Prostate gland (tissue), 2 donors: Measurements from ENCODE around the gene UBE2E1. TPM values are rescaled to one million over a fixed set of nuclear protein-coding genes. Genes with fewer than 3 reads are reported as not detected.
"Not testable (repeated sequence)": the region's sequence is repeated elsewhere in the genome, so short reads cannot be mapped to it uniquely, and the experiment has no call there.

Experiments
- DNase-seq: peaks from one replicate; pipeline ENCODE4 v3.0.0-alpha.2; 2019; ENCODE audit warnings: low spot score
- H3K27ac ChIP-seq, 2 donors: fragments of 200-600 bp; sonication (generic); 2 replicates each; pipeline ENCODE4 v1.5.1; 2017 to 2019
- H3K27me3 ChIP-seq: fragments of 200-600 bp; sonication (generic); replicated peaks from 2 replicates; pipeline ENCODE4 v1.5.1; 2019; ENCODE audit not compliant: insufficient read depth
- H3K36me3 ChIP-seq, 2 donors: fragments of 200-600 bp; sonication (generic); 1 replicate in 1 of 2; 2 replicates in 1 of 2; pipeline versions ENCODE4 v1.5.1 to v1.8.1; 2017 to 2019
- H3K4me1 ChIP-seq: fragments of 200-600 bp; sonication (generic); replicated peaks from 2 replicates; pipeline ENCODE4 v1.5.1; 2019
- H3K4me3 ChIP-seq, 2 donors: fragments of 200-600 bp; sonication (generic); 2 replicates each; pipeline ENCODE4 v1.5.1; 2017 to 2019
- H3K9me3 ChIP-seq: fragments of 200-600 bp; sonication (generic); 2 replicates; pipeline ENCODE4 v1.5.1; 2017
- POLR2A ChIP-seq: fragments of 450-650 bp; IDR thresholded peaks from one replicate; pipeline ENCODE4 v1.6.1; 2016; ENCODE audit warnings: antibody characterized with exemption, mild to moderate bottlenecking
- POLR2AphosphoS5 ChIP-seq: sonication (generic); formaldehyde crosslinking; IDR thresholded peaks from one replicate; pipeline ENCODE4 v1.6.1; 2017; ENCODE audit warnings: antibody characterized with exemption
- WGBS: methylation state at CpG from one replicate; pipeline ENCODE4 v1.1.5; 2018; 5-methylcytosine and 5-hydroxymethylcytosine counted together
- intact Hi-C: fragments of 100-400 bp; cut with DNase I; formaldehyde crosslinking; loops from one replicate; pipeline ENCODE4 v1.14.2; 2022
- total RNA-seq, 2 donors: library from RNA; depleted of rRNA; stranded (reverse); fragments of >200 nt; gene quantifications; one replicate each; pipeline ENCODE4 v1.1.0, GENCODE V29; 2016
- TF ChIP-seq, protein P1 (sequence below), 4 experiments: fragments of 200-600 bp in 2 of 4; fragments of 450-650 bp in 2 of 4; sonication (generic) in 2 of 4; IDR thresholded peaks; 1 replicate in 3 of 4; 2 replicates in 1 of 4; pipeline ENCODE4 v1.5.1; 2016 to 2019; ENCODE audit warnings: antibody characterized with exemption in 4 of 4, mild to moderate bottlenecking in 2 of 4, moderate library complexity in 2 of 4

The UBE2E1 gene
- total RNA-seq, 2 donors from 2014 or later, result 77.8 to 92.1 TPM

DNA sequence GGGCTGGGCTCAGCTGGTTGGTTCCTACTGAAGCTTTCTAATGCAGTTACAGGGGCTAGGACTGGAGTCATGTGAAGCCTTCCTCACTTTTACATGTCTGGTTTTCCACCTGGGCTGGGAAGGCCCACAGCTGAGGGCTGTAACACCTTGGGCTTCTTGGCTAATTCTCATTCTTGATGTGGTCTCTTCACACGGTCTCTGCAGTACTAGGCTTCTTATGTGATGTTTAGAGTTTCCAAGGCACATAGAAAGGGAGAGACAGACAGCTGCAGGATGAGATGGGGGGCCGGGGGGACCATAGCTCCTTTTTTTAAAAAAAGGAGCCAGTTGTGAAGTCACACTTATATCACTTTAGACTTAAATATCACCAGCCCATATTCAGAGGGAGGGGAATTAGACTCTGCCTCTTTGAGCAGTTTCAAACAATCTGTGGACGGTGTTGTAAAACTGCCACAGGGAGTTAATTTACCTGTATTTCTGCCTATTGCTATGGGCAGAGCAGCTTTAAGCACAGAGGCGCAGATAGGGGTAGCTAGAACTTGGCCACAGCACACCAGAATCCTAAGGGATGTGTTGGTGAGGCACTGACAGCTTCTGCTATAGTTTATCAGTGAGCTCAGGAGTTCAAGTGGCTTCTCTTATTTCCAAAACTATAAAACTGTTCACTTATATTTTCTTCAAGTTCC is 64.4 kb downstream of the UBE2E1 start:
- no peak for DNase-seq
- Histone ChIP-seq H3K36me3 (no peaks in the 10 kb centered on the region), H3K27me3 (no peaks in the 10 kb centered on the region), H3K9me3 (no peaks in the 10 kb centered on the region), H3K4me1 (no peaks in the 10 kb centered on the region), H3K27ac (no peak overlapping the region), H3K4me3 (no peak overlapping the region)
- WGBS, result 85% methylated on average over 4 of the region's 4 CpGs
- TF ChIP-seq POLR2AphosphoS5 (no peak), POLR2A (no peak)
- TF ChIP-seq, protein P1, sequence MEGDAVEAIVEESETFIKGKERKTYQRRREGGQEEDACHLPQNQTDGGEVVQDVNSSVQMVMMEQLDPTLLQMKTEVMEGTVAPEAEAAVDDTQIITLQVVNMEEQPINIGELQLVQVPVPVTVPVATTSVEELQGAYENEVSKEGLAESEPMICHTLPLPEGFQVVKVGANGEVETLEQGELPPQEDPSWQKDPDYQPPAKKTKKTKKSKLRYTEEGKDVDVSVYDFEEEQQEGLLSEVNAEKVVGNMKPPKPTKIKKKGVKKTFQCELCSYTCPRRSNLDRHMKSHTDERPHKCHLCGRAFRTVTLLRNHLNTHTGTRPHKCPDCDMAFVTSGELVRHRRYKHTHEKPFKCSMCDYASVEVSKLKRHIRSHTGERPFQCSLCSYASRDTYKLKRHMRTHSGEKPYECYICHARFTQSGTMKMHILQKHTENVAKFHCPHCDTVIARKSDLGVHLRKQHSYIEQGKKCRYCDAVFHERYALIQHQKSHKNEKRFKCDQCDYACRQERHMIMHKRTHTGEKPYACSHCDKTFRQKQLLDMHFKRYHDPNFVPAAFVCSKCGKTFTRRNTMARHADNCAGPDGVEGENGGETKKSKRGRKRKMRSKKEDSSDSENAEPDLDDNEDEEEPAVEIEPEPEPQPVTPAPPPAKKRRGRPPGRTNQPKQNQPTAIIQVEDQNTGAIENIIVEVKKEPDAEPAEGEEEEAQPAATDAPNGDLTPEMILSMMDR (IDR thresholded peaks at IDR 0.05), result no peak
- intact Hi-C loops, result no loop called here

DNA sequence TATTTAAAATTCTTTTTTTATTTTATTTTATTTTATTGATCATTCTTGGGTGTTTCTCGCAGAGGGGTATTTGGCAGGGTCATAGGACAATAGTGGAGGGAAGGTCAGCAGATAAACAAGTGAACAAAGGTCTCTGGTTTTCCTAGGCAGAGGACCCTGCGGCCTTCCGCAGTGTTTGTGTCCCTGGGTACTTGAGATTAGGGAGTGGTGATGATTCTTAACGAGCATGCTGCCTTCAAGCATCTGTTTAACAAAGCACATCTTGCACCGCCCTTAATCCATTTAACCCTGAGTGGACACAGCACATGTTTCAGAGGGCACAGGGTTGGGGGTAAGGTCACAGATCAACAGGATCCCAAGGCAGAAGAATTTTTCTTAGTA is 64.9 kb downstream of the UBE2E1 start:
- H3K27ac ChIP-seq, H3K4me1 ChIP-seq, intact Hi-C loops, H3K27me3 ChIP-seq, H3K36me3 ChIP-seq, H3K9me3 ChIP-seq, DNase-seq, H3K4me3 ChIP-seq: not testable (repeated sequence)
- WGBS, result 92% methylated on average over 1 of the region's 5 CpGs

DNA sequence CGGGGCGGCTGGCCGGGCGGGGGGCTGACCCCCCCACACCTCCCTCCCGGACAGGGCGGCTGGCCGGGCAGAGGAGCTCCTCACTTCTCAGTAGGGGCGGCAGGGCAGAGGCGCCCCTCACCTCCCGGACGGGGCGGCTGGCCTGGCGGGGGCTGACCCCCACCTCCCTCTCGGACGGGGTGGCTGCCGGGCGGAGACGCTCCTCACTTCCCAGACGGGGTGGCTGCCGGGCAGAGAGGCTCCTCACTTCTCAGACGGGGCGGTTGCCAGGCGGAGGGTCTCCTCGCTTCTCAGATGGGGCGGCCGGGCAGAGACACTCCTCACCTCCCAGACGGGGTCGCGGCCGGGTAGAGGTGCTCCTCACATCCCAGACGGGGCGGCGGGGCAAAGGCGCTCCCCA is 65.6 kb downstream of the UBE2E1 start:
- H3K4me3 ChIP-seq, H3K9me3 ChIP-seq, H3K36me3 ChIP-seq, H3K4me1 ChIP-seq, DNase-seq, intact Hi-C loops, H3K27me3 ChIP-seq, H3K27ac ChIP-seq: not testable (repeated sequence)
- WGBS, result no CpG with 5 or more reads among the region's 34 CpGs

DNA sequence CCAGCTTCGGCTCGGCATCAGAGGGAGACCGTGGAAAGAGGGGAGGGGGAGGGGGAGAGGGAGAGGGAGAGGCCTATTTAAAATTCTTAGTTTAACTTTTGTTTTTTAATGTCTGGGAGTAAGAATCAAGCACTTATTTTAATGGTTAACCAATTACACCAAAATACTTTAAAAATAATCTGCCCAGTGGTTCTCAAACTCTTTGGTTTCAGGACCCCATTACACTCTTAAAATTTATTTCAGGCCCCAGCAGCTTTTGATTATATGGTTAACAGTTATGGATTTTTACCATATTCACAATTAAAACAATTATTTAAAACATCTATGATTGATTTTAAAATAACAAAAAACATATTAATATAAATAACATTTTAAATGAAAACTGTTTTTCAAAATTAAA is 66.6 kb downstream of the UBE2E1 start:
- TF ChIP-seq, protein P1 (IDR thresholded peaks at IDR 0.05), result no peak
- TF ChIP-seq POLR2AphosphoS5 (no peak), POLR2A (no peak)
- intact Hi-C loops, result no loop called here
- Histone ChIP-seq H3K36me3 (no peaks in the 10 kb centered on the region), H3K4me1 (no peaks in the 10 kb centered on the region), H3K27ac (no peak overlapping the region), H3K27me3 (no peaks in the 10 kb centered on the region), H3K4me3 (no peak overlapping the region), H3K9me3 (no peaks in the 10 kb centered on the region)
- 100% methylated on average over 3 of the region's 3 CpGs for WGBS
- no peak for DNase-seq

DNA sequence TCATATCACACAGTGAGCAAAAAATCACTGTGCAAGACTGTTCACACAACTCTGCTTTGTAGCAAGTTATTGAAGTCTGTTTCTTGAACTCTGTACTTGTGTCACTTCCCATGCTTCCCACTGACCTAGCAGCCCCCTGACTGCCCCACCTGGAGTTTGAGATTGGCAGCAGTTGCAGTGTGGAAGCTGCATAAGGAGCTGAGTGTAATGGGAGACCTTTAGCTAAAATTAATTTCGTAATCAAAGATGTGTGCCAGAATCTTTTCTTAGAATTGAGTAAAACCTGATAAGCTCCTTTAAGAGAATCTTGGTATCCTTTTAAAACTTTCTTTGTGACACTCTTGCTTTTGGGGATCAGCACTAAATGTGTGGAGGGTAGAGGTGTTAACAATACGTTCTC is 68.2 kb downstream of the UBE2E1 start:
- Histone ChIP-seq H3K36me3 (no peaks in the 10 kb centered on the region), H3K4me3 (no peak overlapping the region), H3K4me1 (no peaks in the 10 kb centered on the region), H3K27me3 (no peaks in the 10 kb centered on the region), H3K27ac (no peak overlapping the region), H3K9me3 (no peaks in the 10 kb centered on the region)
- 33% methylated on average over 2 of the region's 2 CpGs for WGBS
- no peak for DNase-seq
- TF ChIP-seq POLR2A (no peak), POLR2AphosphoS5 (no peak)
- TF ChIP-seq, protein P1 (IDR thresholded peaks at IDR 0.05), result no peak
- intact Hi-C loops, result no loop called here

DNA sequence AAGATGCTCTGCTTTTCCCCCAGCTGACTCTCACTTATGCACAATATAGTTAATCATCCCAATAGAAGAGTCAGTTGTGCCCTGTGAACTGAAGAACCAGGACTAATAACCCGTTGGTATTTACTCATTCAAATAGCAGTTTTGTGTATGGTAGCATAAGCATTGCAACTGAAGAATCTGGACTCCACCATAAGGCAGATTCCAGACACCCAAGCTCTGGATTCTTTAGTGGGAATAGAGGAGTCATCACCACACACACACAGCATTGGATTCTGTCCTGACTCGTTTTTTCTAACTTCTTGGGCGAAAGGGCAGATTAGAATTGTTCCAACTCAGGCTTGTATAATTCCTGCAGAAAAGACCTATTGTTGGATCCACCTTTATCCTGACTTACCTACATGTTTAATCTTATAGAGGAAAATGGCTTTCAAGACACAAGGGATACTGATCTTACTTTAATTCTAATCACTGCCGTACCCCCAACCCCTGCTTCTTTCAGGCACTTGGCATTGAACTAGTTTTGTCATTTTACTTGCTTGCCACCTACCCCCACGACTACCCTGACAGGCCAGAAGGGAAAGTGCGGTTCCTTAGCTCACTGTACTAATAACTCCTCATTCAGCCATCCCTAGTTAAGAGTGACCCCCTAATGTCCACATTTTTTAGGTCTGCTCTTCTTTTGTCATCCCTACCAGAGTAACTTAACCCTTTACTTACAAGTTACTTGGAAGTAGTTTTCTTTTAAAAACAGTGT is 68.8 kb downstream of the UBE2E1 start:
- Histone ChIP-seq H3K36me3 (no peaks in the 10 kb centered on the region), H3K27me3 (no peaks in the 10 kb centered on the region)

More for the DNA sequence above, 68.8 kb downstream of the UBE2E1 start:
- Histone ChIP-seq H3K9me3 (no peaks in the 10 kb centered on the region), H3K4me1 (no peaks in the 10 kb centered on the region), H3K27ac (no peak overlapping the region), H3K4me3 (no peak overlapping the region)
- intact Hi-C loops, result no loop called here
- WGBS, result 48% methylated on average over 6 of the region's 6 CpGs
- no peak for TF ChIP-seq POLR2A
- TF ChIP-seq, protein P1 (IDR thresholded peaks at IDR 0.05), result no peak
- TF ChIP-seq POLR2AphosphoS5, result no peak
- DNase-seq, result no peak
